ENCODE data around the gene EVL. TPM values are rescaled to one million over a fixed set of nuclear protein-coding genes. Genes with fewer than 3 reads are reported as not detected.

EVL gene
- total RNA-seq, 4 donors from 2014 or later: 33.7 to 148 (median 56.1) TPM

- no peak for ATAC-seq (ENCODE audit: low FRiP score)
- TF ChIP-seq, protein P1, sequence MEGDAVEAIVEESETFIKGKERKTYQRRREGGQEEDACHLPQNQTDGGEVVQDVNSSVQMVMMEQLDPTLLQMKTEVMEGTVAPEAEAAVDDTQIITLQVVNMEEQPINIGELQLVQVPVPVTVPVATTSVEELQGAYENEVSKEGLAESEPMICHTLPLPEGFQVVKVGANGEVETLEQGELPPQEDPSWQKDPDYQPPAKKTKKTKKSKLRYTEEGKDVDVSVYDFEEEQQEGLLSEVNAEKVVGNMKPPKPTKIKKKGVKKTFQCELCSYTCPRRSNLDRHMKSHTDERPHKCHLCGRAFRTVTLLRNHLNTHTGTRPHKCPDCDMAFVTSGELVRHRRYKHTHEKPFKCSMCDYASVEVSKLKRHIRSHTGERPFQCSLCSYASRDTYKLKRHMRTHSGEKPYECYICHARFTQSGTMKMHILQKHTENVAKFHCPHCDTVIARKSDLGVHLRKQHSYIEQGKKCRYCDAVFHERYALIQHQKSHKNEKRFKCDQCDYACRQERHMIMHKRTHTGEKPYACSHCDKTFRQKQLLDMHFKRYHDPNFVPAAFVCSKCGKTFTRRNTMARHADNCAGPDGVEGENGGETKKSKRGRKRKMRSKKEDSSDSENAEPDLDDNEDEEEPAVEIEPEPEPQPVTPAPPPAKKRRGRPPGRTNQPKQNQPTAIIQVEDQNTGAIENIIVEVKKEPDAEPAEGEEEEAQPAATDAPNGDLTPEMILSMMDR (IDR thresholded peaks at IDR 0.05): no peak
- DNase-seq (ENCODE audit: low spot score): no peak
Observed at GRCh38 chr14:100069161-100069800, 4.1 kb downstream of the EVL start.

DNA sequence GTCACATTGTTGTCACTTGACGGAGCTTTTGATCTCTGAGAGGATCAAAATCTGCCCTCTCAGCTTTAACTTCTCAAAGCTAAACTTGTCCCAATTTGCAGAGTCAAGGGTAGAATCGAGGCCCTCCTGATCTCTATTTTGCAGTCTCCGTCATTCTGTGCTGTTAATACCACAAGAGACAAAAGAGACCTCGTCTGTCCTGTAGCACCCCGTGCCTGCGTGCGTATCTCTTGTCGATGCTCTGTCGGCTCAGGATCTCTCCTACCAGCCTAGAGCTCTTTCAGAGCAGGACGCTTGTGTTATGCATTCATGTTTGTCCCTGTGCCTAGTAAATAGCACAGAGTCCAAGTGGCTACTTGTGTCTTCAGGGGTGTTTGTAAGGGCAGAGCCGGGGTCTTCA lies 5.1 kb downstream of the EVL start:
- DNase-seq (ENCODE audit: low spot score) (no peak), ATAC-seq (ENCODE audit: low FRiP score) (no peak)
- TF ChIP-seq, protein P1 (IDR thresholded peaks at IDR 0.05): no peak

DNA sequence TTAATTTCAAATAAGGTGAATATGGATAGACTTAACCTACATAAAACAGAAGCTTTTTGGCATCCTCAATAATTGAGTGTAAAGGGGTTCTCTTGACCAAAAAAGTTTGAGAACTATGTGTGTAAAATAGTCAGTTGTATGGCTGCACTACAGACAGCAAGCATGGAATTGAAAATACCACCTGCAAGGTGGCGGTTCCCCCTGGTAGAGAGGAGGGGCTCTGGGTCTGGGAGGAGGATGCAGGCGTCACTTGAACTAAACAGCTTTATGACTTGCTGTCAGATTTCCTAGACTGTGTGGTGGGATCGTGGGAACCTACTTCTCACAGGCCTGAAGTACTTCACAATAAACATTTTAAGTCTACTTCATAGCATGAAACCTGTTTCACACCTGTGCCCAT lies 6.3 kb downstream of the EVL start:
- DNase-seq (ENCODE audit: low spot score) (no peak), ATAC-seq (ENCODE audit: low FRiP score) (no peak)
- TF ChIP-seq, protein P1 (IDR thresholded peaks at IDR 0.05): no peak

GRCh38 chr14:100072783-100073346 lies 7.6 kb downstream of the EVL start:
- DNase-seq (ENCODE audit: low spot score) (no peak), ATAC-seq (ENCODE audit: low FRiP score) (no peak)
- TF ChIP-seq, protein P1 (IDR thresholded peaks at IDR 0.05): no peak

- TF ChIP-seq, protein P1 (IDR thresholded peaks at IDR 0.05): no peak
- DNase-seq (ENCODE audit: low spot score) (no peak), ATAC-seq (ENCODE audit: low FRiP score) (no peak)
Observed at GRCh38 chr14:100073576-100074430, 8.6 kb downstream of the EVL start.

GRCh38 chr14:100074431-100075100 lies 9.3 kb downstream of the EVL start:
- ATAC-seq (ENCODE audit: low FRiP score): no peak
- TF ChIP-seq, protein P1 (IDR thresholded peaks at IDR 0.05): no peak
- DNase-seq (ENCODE audit: low spot score): no peak
